Prostate gland (tissue), 2 donors: Measurements from ENCODE around the gene SLC26A9.

Source experiments
- POLR2A ChIP-seq: fragments of 450-650 bp; IDR thresholded peaks from one replicate; pipeline ENCODE4 v1.6.1; 2016; ENCODE audit warnings: antibody characterized with exemption, mild to moderate bottlenecking
- POLR2AphosphoS5 ChIP-seq: sonication (generic); formaldehyde crosslinking; IDR thresholded peaks from one replicate; pipeline ENCODE4 v1.6.1; 2017; ENCODE audit warnings: antibody characterized with exemption
- TF ChIP-seq, protein P1 (sequence below), 4 experiments: fragments of 200-600 bp in 2 of 4; fragments of 450-650 bp in 2 of 4; sonication (generic) in 2 of 4; IDR thresholded peaks; 1 replicate in 3 of 4; 2 replicates in 1 of 4; pipeline ENCODE4 v1.5.1; 2016 to 2019; ENCODE audit warnings: antibody characterized with exemption in 4 of 4, mild to moderate bottlenecking in 2 of 4, moderate library complexity in 2 of 4

DNA sequence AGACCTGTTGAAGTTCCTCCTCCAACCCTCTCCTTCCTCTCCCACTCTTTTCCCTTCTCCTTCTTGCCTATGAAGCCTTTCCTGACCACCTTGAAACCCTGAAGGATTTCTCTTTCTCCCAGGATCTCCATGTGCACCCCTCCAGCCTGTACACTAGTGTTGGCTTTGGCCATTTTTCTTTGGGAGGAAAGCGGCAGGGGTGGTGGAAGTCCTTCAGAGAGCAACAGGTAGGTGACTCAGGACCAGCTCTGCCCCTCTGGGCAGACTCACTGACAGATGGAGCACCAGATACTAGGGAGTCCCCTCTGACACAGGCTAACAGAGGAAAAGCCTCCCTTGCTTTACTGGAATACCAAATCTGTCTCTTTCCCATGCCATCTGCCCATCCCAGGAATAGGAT, 4.6 kb downstream of the SLC26A9 start:
- TF ChIP-seq POLR2A = no peak
- TF ChIP-seq, protein P1, sequence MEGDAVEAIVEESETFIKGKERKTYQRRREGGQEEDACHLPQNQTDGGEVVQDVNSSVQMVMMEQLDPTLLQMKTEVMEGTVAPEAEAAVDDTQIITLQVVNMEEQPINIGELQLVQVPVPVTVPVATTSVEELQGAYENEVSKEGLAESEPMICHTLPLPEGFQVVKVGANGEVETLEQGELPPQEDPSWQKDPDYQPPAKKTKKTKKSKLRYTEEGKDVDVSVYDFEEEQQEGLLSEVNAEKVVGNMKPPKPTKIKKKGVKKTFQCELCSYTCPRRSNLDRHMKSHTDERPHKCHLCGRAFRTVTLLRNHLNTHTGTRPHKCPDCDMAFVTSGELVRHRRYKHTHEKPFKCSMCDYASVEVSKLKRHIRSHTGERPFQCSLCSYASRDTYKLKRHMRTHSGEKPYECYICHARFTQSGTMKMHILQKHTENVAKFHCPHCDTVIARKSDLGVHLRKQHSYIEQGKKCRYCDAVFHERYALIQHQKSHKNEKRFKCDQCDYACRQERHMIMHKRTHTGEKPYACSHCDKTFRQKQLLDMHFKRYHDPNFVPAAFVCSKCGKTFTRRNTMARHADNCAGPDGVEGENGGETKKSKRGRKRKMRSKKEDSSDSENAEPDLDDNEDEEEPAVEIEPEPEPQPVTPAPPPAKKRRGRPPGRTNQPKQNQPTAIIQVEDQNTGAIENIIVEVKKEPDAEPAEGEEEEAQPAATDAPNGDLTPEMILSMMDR (IDR thresholded peaks at IDR 0.05) = no peak
- no peak for TF ChIP-seq POLR2AphosphoS5
